HL-60 (cell line): ENCODE measurements around the gene KIFC3.

Source experiments
- CTCF ChIP-seq: IDR thresholded peaks from one replicate; pipeline ENCODE4 v1.5.1; 2011; ENCODE audit warnings: low read length, control low read depth, inconsistent platforms; ENCODE audit not compliant: insufficient read depth
- GABPA ChIP-seq: IDR thresholded peaks from 2 replicates; pipeline ENCODE4 v1.6.1; 2012; ENCODE audit warnings: low read depth
- POLR2AphosphoS5 ChIP-seq: IDR thresholded peaks from 2 replicates; pipeline ENCODE4 v1.6.1; 2012; ENCODE audit warnings: low read depth
- TF ChIP-seq, protein P1 (sequence below): IDR thresholded peaks from 2 replicates; pipeline ENCODE4 v1.6.1; 2012; ENCODE audit warnings: low read depth; ENCODE audit not compliant: insufficient replicate concordance

- TF ChIP-seq CTCF (no peak), GABPA (no peak), POLR2AphosphoS5 (0 out of 2 replicates have a peak, but pooled peaks have one; percentile 2)
- TF ChIP-seq, protein P1, sequence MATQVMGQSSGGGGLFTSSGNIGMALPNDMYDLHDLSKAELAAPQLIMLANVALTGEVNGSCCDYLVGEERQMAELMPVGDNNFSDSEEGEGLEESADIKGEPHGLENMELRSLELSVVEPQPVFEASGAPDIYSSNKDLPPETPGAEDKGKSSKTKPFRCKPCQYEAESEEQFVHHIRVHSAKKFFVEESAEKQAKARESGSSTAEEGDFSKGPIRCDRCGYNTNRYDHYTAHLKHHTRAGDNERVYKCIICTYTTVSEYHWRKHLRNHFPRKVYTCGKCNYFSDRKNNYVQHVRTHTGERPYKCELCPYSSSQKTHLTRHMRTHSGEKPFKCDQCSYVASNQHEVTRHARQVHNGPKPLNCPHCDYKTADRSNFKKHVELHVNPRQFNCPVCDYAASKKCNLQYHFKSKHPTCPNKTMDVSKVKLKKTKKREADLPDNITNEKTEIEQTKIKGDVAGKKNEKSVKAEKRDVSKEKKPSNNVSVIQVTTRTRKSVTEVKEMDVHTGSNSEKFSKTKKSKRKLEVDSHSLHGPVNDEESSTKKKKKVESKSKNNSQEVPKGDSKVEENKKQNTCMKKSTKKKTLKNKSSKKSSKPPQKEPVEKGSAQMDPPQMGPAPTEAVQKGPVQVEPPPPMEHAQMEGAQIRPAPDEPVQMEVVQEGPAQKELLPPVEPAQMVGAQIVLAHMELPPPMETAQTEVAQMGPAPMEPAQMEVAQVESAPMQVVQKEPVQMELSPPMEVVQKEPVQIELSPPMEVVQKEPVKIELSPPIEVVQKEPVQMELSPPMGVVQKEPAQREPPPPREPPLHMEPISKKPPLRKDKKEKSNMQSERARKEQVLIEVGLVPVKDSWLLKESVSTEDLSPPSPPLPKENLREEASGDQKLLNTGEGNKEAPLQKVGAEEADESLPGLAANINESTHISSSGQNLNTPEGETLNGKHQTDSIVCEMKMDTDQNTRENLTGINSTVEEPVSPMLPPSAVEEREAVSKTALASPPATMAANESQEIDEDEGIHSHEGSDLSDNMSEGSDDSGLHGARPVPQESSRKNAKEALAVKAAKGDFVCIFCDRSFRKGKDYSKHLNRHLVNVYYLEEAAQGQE = no peak
Observed at GRCh38 chr16:57736419-57737351, 65.6 kb downstream of the KIFC3 start.
